Measurements from ENCODE around the gene LDLRAD3.

The LDLRAD3 gene

GRCh38 chr11:36014898-36015665 is 71.2 kb downstream of the LDLRAD3 start (continued):
- TF ChIP-seq, protein P1, sequence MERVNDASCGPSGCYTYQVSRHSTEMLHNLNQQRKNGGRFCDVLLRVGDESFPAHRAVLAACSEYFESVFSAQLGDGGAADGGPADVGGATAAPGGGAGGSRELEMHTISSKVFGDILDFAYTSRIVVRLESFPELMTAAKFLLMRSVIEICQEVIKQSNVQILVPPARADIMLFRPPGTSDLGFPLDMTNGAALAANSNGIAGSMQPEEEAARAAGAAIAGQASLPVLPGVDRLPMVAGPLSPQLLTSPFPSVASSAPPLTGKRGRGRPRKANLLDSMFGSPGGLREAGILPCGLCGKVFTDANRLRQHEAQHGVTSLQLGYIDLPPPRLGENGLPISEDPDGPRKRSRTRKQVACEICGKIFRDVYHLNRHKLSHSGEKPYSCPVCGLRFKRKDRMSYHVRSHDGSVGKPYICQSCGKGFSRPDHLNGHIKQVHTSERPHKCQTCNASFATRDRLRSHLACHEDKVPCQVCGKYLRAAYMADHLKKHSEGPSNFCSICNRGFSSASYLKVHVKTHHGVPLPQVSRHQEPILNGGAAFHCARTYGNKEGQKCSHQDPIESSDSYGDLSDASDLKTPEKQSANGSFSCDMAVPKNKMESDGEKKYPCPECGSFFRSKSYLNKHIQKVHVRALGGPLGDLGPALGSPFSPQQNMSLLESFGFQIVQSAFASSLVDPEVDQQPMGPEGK (CRISPR knock-in tag; IDR thresholded peaks at IDR 0.05; ENCODE audit: borderline replicate concordance): no peak
- TF ChIP-seq CSDC2 (CRISPR knock-in tag; IDR thresholded peaks at IDR 0.05) (no peak), POU6F1 (CRISPR knock-in tag; IDR thresholded peaks at IDR 0.05; ENCODE audit: borderline replicate concordance, low read depth) (no peak), RARB (CRISPR knock-in tag; IDR thresholded peaks at IDR 0.05) (no peak), ZFP30 (CRISPR knock-in tag; IDR thresholded peaks at IDR 0.05) (no peak), GLIS3 (CRISPR knock-in tag; IDR thresholded peaks at IDR 0.05) (no peak), OSR1 (CRISPR knock-in tag; IDR thresholded peaks at IDR 0.05) (no peak), ZFP3 (CRISPR knock-in tag; IDR thresholded peaks at IDR 0.05) (no peak), ZNF565 (CRISPR knock-in tag; conservative IDR thresholded peaks at IDR 0.05; ENCODE audit: low read depth) (no peak), ZNF70 (CRISPR knock-in tag; IDR thresholded peaks at IDR 0.05) (no peak), PPARA (CRISPR knock-in tag; IDR thresholded peaks at IDR 0.05; ENCODE audit: borderline replicate concordance) (no peak), BACH2 (CRISPR knock-in tag; IDR thresholded peaks at IDR 0.05; ENCODE audit: borderline replicate concordance) (no peak)

- no peak for ATAC-seq
- TF ChIP-seq TCF4 (CRISPR knock-in tag; IDR thresholded peaks at IDR 0.05; ENCODE audit: borderline replicate concordance) (no peak), TSHZ2 (CRISPR knock-in tag; IDR thresholded peaks at IDR 0.05) (no peak), ZFP30 (CRISPR knock-in tag; IDR thresholded peaks at IDR 0.05) (no peak), OSR1 (CRISPR knock-in tag; IDR thresholded peaks at IDR 0.05) (no peak), ISL1 (CRISPR knock-in tag; IDR thresholded peaks at IDR 0.05) (no peak), BACH2 (CRISPR knock-in tag; IDR thresholded peaks at IDR 0.05; ENCODE audit: borderline replicate concordance) (no peak), ZNF8 (CRISPR knock-in tag; IDR thresholded peaks at IDR 0.05) (no peak), TOX (CRISPR knock-in tag; IDR thresholded peaks at IDR 0.05; ENCODE audit: borderline replicate concordance) (no peak), ESRRG (CRISPR knock-in tag; IDR thresholded peaks at IDR 0.05) (no peak), ZFP3 (CRISPR knock-in tag; IDR thresholded peaks at IDR 0.05) (no peak), SNAI2 (CRISPR knock-in tag; IDR thresholded peaks at IDR 0.05) (no peak), ZC3H10 (CRISPR knock-in tag; IDR thresholded peaks at IDR 0.05) (no peak), GLIS3 (CRISPR knock-in tag; IDR thresholded peaks at IDR 0.05) (no peak), ZNF70 (CRISPR knock-in tag; IDR thresholded peaks at IDR 0.05) (no peak), ZNF565 (CRISPR knock-in tag; conservative IDR thresholded peaks at IDR 0.05; ENCODE audit: low read depth) (no peak), PPARA (CRISPR knock-in tag; IDR thresholded peaks at IDR 0.05; ENCODE audit: borderline replicate concordance) (no peak), ARNTL (CRISPR knock-in tag; IDR thresholded peaks at IDR 0.05; ENCODE audit: borderline replicate concordance, low read depth) (no peak)
Measured at GRCh38 chr11:36015799-36016198, 71.9 kb downstream of the LDLRAD3 start.

DNA sequence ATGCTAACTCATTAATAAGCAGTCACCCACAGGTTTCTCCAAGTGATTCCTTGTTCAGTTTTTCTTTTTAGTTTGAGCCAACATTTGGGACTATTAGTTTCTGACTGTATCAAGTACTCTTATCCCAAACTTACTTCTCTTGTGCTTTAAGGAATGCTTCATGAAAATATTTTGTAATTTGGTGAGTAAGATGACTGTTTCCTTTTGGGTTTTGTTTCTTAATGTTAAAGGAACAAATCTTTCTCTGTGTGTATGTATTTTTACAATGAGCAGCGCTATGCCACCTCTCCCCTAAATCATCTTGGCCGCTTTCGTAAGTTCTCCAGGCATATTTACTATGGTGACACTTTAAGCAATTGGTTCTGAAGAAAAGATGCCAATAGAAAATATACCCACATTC is 72.4 kb downstream of the LDLRAD3 start:
- no peak for ATAC-seq
- no peak for TF ChIP-seq BACH2 (CRISPR knock-in tag; IDR thresholded peaks at IDR 0.05; ENCODE audit: borderline replicate concordance)
- TF ChIP-seq ZFP30 (CRISPR knock-in tag; IDR thresholded peaks at IDR 0.05): no peak
- no peak for TF ChIP-seq CSRNP3 (CRISPR knock-in tag; IDR thresholded peaks at IDR 0.05)
- TF ChIP-seq ISL1 (CRISPR knock-in tag; IDR thresholded peaks at IDR 0.05): no peak
- no peak for TF ChIP-seq SNAI2 (CRISPR knock-in tag; IDR thresholded peaks at IDR 0.05)
- TF ChIP-seq RARB (CRISPR knock-in tag; IDR thresholded peaks at IDR 0.05): no peak
- no peak for TF ChIP-seq ZC3H10 (CRISPR knock-in tag; IDR thresholded peaks at IDR 0.05)
- no peak for TF ChIP-seq ZNF70 (CRISPR knock-in tag; IDR thresholded peaks at IDR 0.05)
- TF ChIP-seq CSDC2 (CRISPR knock-in tag; IDR thresholded peaks at IDR 0.05): no peak

All from SK-N-SH treated with all-trans-retinoic acid at 6 μM for 48 hours (cell line).